Neutrophil (primary cell): Measurements from ENCODE around the gene PIP4K2A.
"Not testable (repeated sequence)": the region's sequence is repeated elsewhere in the genome, so short reads cannot be mapped to it uniquely, and the experiment has no call there.

Experiments used
- H3K27ac ChIP-seq: fragments of 200-600 bp; sonication (generic); 2 replicates; pipeline ENCODE4 v1.5.1; 2016; ENCODE audit warnings: mild to moderate bottlenecking, moderate library complexity
- H3K27me3 ChIP-seq: fragments of 200-600 bp; sonication (generic); 2 replicates; pipeline ENCODE4 v1.6.0; 2016; ENCODE audit warnings: mild to moderate bottlenecking
- H3K36me3 ChIP-seq: fragments of 200-600 bp; sonication (generic); 2 replicates; pipeline ENCODE4 v1.5.1; 2017
- H3K4me1 ChIP-seq, 2 experiments: fragments of 200-600 bp in 1 of 2; sonication (generic) in 1 of 2; 1 replicate in 1 of 2; 2 replicates in 1 of 2; pipeline versions ENCODE4 v1.5.1 to v1.6.1; 2013 to 2016; ENCODE audit warnings: low read depth in 1 of 2, low read length in 1 of 2, mild to moderate bottlenecking in 1 of 2, moderate library complexity in 1 of 2; ENCODE audit not compliant: control insufficient read depth in 1 of 2, insufficient read depth in 1 of 2
- H3K4me3 ChIP-seq, 2 experiments: fragments of 200-600 bp in 1 of 2; sonication (generic) in 1 of 2; 1 replicate in 1 of 2; 2 replicates in 1 of 2; pipeline ENCODE4 v1.5.1; 2013 to 2016; ENCODE audit warnings: low read depth in 1 of 2, low read length in 1 of 2, mild to moderate bottlenecking in 1 of 2, moderate library complexity in 1 of 2
- H3K9me3 ChIP-seq: fragments of 200-600 bp; sonication (generic); 2 replicates; pipeline ENCODE4 v1.5.1; 2016
- TF ChIP-seq, protein P1 (sequence below): fragments of 200-600 bp; sonication (generic); IDR thresholded peaks from 2 replicates; pipeline ENCODE4 v1.5.1; 2016; ENCODE audit warnings: antibody characterized with exemption

The PIP4K2A gene

DNA sequence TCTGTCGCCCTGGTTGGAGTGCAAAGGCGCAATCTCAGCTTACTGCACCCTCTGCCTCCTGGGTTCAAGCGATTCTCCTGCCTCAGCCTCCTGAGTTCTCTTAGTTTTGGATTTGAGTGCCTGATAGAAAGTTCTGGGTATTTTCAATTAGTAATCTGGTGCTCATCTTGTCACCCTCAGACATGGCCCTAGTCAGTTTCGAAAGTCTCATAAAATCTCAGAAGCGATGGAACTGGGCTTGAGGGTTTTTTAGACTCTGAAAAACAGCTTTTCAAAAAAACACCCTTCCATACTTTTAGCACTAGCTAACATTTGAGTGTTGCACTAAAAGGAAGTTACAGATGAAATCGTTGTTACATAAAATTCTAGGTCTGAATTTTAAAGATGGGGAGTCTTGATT is 9.4 kb upstream of the PIP4K2A start:
- Histone ChIP-seq H3K9me3 (no peaks in the 10 kb centered on the region), H3K36me3 (no peaks in the 10 kb centered on the region), H3K27ac (no peak overlapping the region), H3K4me3 (no peak overlapping the region), H3K4me1 (peaks cover 10 to 12% of the 10 kb centered on the region in 2 experiments), H3K27me3 (peaks cover 11% of the 10 kb centered on the region)
- TF ChIP-seq, protein P1, sequence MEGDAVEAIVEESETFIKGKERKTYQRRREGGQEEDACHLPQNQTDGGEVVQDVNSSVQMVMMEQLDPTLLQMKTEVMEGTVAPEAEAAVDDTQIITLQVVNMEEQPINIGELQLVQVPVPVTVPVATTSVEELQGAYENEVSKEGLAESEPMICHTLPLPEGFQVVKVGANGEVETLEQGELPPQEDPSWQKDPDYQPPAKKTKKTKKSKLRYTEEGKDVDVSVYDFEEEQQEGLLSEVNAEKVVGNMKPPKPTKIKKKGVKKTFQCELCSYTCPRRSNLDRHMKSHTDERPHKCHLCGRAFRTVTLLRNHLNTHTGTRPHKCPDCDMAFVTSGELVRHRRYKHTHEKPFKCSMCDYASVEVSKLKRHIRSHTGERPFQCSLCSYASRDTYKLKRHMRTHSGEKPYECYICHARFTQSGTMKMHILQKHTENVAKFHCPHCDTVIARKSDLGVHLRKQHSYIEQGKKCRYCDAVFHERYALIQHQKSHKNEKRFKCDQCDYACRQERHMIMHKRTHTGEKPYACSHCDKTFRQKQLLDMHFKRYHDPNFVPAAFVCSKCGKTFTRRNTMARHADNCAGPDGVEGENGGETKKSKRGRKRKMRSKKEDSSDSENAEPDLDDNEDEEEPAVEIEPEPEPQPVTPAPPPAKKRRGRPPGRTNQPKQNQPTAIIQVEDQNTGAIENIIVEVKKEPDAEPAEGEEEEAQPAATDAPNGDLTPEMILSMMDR, result no peak

DNA sequence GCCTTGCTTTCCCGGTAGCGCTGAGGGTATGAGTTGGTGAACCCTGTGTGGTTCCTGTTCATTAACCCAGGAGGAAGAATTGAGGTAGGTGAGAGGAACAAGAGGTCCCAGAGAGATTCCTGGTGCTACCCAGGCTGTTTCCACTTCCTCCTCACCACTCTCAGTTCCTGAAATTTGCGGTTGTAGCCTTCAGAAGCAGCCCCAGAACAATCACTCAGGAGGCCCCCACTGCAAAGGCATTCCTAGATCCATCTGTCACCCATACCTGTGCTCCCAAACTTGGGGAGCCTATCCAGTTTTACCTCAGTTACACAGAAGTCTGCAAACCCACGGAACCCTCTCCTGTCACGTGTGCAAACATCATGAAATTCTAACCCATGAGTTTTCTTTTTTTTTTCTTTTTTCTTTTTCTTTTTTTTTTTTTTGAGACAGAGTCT is 9.0 kb upstream of the PIP4K2A start:
- TF ChIP-seq, protein P1, result no peak
- no peaks in the 10 kb centered on the region for H3K36me3 ChIP-seq
- H3K27me3 ChIP-seq, result peaks cover 11% of the 10 kb centered on the region
- H3K4me3 ChIP-seq, result no peak overlapping the region
- H3K4me1 ChIP-seq, result peaks cover 10 to 12% of the 10 kb centered on the region in 2 experiments
- no peaks in the 10 kb centered on the region for H3K9me3 ChIP-seq
- H3K27ac ChIP-seq, result no peak overlapping the region

DNA sequence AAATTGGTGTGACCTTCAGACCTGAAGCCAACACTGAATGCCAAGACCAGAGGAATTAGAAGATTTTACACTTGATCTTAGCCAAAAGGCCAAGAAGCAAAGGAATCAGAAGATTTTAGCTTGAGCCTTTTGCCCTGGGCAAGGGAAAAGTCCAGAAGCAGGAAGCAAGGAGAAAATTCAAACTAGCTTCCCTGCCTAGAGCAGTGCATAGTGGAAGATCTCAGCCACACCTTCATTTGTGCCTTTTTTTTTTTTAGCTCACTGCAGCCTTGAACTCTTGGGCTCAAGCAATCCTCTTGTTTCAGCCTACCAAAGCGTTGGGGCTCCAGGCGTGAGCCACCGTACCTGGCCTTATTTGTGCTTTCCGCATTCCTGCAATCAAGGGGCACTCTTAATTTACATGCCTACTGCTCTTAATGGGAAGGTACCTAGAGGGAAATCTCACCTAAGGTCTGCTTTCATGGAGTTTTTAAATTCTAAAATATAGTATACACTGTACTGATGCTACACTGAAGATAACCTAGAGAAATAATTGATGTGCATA is 8.3 kb upstream of the PIP4K2A start:
- no peak overlapping the region for H3K4me3 ChIP-seq
- no peaks in the 10 kb centered on the region for H3K9me3 ChIP-seq
- H3K36me3 ChIP-seq, result no peaks in the 10 kb centered on the region
- TF ChIP-seq, protein P1, result no peak
- H3K4me1 ChIP-seq, result peaks cover 10 to 12% of the 10 kb centered on the region in 2 experiments
- H3K27ac ChIP-seq, result no peak overlapping the region
- H3K27me3 ChIP-seq, result peaks cover 10% of the 10 kb centered on the region

DNA sequence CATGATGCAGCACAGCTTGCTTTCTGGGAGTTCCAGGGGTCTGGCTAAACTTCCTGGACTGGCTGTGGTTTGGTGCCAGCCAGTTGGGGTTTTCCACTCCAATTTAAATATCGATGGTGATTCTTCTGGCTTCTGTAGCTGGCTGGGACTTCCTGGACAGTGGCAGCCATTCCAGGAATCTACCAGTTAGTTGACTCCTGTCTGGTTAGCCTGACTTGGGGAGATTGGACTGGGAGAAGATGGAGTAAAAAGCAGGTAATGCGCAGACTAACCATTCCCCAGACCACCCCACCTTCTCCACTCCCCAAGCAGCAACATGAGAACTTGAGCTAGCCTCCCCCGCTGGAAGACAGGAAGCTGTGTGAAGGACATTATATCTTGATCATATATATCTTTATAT is 6.3 kb upstream of the PIP4K2A start:
- Histone ChIP-seq H3K27ac (no peak overlapping the region), H3K36me3 (no peaks in the 10 kb centered on the region), H3K9me3 (no peaks in the 10 kb centered on the region), H3K4me1 (peaks cover 10 to 12% of the 10 kb centered on the region in 2 experiments), H3K27me3 (peaks cover under 1% of the 10 kb centered on the region), H3K4me3 (no peak overlapping the region)
- TF ChIP-seq, protein P1, result no peak

DNA sequence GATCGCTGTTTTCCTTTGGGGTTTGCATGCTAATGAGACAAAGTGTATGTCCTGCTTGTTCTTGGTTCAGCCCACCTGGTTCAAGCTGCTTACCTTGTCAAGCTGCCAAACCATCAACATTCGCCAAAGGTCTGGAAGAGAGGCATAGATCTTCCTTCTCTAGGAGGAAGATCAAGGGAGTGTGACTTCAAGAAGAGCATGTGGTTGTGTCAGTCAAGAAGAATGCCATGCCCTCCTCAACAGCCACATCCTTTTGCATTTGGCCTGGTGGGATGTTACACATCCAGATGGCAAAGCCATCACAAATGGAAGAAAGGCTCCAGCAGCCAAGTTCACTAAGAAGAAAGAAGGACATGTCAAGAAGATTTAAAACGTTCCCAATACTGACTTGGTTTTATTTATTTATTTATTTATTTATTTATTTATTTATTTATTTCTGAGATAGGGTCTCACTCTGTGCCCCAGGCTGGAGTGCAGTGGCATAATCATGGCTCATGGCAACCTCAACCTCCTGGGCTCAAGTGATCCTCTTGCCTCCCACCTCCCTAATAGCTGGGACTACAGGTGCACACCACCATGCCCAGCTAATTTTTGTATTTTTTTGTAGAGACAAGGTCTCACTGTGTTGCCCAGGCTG is 5.1 kb upstream of the PIP4K2A start:
- Histone ChIP-seq H3K4me3 (no peak overlapping the region), H3K27ac (no peak overlapping the region), H3K36me3 (no peaks in the 10 kb centered on the region), H3K4me1 (peaks cover 16 to 18% of the 10 kb centered on the region in 2 experiments), H3K9me3 (no peaks in the 10 kb centered on the region), H3K27me3 (no peaks in the 10 kb centered on the region)
- TF ChIP-seq, protein P1, result no peak

DNA sequence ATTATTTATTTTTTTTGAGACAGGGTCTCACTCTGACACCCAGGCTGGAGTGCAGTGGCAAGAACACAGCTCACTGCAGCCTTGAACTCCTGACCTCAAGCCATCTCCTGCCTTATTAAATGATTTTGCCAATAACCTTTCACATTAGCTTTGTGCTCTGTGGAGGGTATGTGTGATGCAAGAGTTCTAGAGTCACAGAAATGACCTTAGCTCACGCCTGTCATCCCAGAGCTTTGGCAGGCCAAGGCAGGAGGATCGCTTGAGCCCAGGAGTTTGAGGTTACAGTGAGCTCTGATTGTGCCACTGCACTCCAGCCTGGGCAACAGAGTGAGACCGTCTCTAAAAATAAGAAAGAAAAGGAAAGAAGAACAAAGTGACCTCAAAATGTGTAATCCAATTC is 4.3 kb upstream of the PIP4K2A start:
- H3K27me3 ChIP-seq, H3K27ac ChIP-seq, H3K36me3 ChIP-seq, H3K4me3 ChIP-seq, H3K9me3 ChIP-seq: not testable (repeated sequence)
- H3K4me1 ChIP-seq, result peaks cover 13 to 14% of the 10 kb centered on the region in 2 experiments
